ENCODE data around the gene FSIP1. TPM values are rescaled to one million over a fixed set of nuclear protein-coding genes. Genes with fewer than 3 reads are reported as not detected.

The FSIP1 gene
- total RNA-seq, 1 donor from 2014 or later: 2.5 TPM

DNA sequence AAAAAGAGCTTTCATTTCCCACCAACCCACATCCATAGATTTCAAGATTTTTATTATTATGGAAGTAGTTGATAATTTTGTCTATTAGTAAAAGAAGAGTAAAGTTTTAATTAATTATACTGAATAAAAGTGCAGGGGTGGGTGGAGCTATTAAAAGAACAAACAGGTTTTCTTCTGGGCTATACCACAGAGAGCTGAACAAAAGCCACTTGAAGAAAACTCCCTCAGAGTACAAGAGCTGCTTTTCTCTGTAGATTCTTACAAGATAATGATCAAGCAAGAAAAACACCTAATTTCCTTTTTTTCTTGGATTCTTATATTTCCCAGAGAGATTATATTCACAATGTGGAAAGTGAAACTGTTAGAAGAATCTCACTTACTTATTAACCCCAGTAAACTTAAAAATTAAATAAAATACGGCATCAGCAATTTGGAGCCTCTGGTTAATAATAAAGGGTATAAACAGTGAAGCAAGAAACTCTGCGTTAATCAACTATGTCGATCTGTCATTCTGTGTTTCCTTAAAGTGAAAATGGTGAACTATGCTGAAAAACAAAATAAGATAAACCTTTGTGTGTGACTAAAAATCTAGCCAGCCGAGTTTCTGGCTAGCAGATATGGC, 116.9 kb downstream of the FSIP1 start:
- Mint-ChIP-seq H3K27ac (peak overlapping the region; percentile 90), H3K9me3 (peaks cover 3% of the 10 kb centered on the region), H3K27me3 (ENCODE audit: insufficient read depth, low read depth) (peaks cover 6% of the 10 kb centered on the region), H3K4me3 (no peak overlapping the region), H3K4me1 (peaks cover 48% of the 10 kb centered on the region), H3K36me3 (peaks cover 1% of the 10 kb centered on the region)
- Histone ChIP-seq H3K79me2 (ENCODE audit: low read depth) (no peaks in the 10 kb centered on the region), H3K27me3 (no peaks in the 10 kb centered on the region), H3K27ac (no peak overlapping the region), H3K4me3 (no peak overlapping the region), H3K4me2 (peak overlapping the region; percentile 39), H3K4me1 (peaks cover 46% of the 10 kb centered on the region), H2AFZ (replicated peaks) (no peak overlapping the region), H3F3A (ENCODE audit: low read depth) (peaks cover 36% of the 10 kb centered on the region), H3K9ac (no peak overlapping the region), H4K20me1 (ENCODE audit: low read depth) (no peaks in the 10 kb centered on the region), H3K36me3 (no peaks in the 10 kb centered on the region), H3K9me3 (ENCODE audit: low read depth) (no peaks in the 10 kb centered on the region)
- TF ChIP-seq, protein P1, sequence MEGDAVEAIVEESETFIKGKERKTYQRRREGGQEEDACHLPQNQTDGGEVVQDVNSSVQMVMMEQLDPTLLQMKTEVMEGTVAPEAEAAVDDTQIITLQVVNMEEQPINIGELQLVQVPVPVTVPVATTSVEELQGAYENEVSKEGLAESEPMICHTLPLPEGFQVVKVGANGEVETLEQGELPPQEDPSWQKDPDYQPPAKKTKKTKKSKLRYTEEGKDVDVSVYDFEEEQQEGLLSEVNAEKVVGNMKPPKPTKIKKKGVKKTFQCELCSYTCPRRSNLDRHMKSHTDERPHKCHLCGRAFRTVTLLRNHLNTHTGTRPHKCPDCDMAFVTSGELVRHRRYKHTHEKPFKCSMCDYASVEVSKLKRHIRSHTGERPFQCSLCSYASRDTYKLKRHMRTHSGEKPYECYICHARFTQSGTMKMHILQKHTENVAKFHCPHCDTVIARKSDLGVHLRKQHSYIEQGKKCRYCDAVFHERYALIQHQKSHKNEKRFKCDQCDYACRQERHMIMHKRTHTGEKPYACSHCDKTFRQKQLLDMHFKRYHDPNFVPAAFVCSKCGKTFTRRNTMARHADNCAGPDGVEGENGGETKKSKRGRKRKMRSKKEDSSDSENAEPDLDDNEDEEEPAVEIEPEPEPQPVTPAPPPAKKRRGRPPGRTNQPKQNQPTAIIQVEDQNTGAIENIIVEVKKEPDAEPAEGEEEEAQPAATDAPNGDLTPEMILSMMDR (IDR thresholded peaks at IDR 0.05): no peak
- TF ChIP-seq EZH2 (IDR thresholded peaks at IDR 0.05): no peak
- TF ChIP-seq EZH2phosphoT487 (IDR thresholded peaks at IDR 0.05): no peak
- DNase-seq (ENCODE audit: low spot score): no peak

- DNase-seq (ENCODE audit: low spot score): no peak
- H3K36me3 ChIP-seq: no peaks in the 10 kb centered on the region
- H3K4me3 ChIP-seq: no peak overlapping the region
- no peaks in the 10 kb centered on the region for H3K27me3 ChIP-seq
- Mint-ChIP-seq H3K36me3 (peaks cover 3% of the 10 kb centered on the region), H3K4me1 (peaks cover 48% of the 10 kb centered on the region), H3K4me3 (no peak overlapping the region), H3K9me3 (peaks cover 8% of the 10 kb centered on the region), H3K27ac (no peak overlapping the region), H3K27me3 (ENCODE audit: insufficient read depth, low read depth) (peaks cover 6% of the 10 kb centered on the region)
- no peak for TF ChIP-seq EZH2 (IDR thresholded peaks at IDR 0.05)
- TF ChIP-seq, protein P1 (IDR thresholded peaks at IDR 0.05): no peak
- TF ChIP-seq EZH2phosphoT487 (IDR thresholded peaks at IDR 0.05): no peak
- H3K4me1 ChIP-seq: peaks cover 46% of the 10 kb centered on the region
- peaks cover 36% of the 10 kb centered on the region for H3F3A ChIP-seq (ENCODE audit: low read depth)
- no peaks in the 10 kb centered on the region for H3K9me3 ChIP-seq (ENCODE audit: low read depth)
- no peaks in the 10 kb centered on the region for H3K79me2 ChIP-seq (ENCODE audit: low read depth)
- H4K20me1 ChIP-seq (ENCODE audit: low read depth): no peaks in the 10 kb centered on the region
- H2AFZ ChIP-seq (replicated peaks): no peak overlapping the region
- H3K4me2 ChIP-seq: no peak overlapping the region
- no peak overlapping the region for H3K27ac ChIP-seq
- no peak overlapping the region for H3K9ac ChIP-seq
Measured at GRCh38 chr15:39663704-39664250, 118.9 kb downstream of the FSIP1 start.

DNA sequence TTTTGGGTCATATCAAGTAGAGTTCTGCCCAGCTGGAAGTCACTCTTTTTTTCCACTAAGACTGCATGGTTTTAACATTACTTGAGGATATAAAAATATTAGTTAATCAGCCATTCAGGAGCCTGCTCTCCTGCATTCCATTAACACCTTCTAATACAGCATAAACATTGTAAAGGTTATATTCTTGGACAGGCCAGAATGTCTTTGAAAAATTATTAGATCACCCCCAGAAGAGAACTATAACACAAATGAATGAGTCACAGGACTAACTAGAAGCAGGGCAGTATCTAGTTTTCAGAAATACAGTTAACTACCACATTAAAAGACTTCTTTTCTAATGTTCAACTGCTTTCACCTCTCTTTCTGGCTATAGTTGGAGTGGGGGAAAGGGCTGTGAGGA, 120.9 kb downstream of the FSIP1 start:
- H3K4me1 Mint-ChIP-seq: peaks cover 30% of the 10 kb centered on the region
- TF ChIP-seq EZH2phosphoT487 (IDR thresholded peaks at IDR 0.05): no peak
- TF ChIP-seq, protein P1 (IDR thresholded peaks at IDR 0.05): no peak
- no peak for TF ChIP-seq EZH2 (IDR thresholded peaks at IDR 0.05)
- no peaks in the 10 kb centered on the region for H3K9me3 ChIP-seq (ENCODE audit: low read depth)
- peaks cover 4% of the 10 kb centered on the region for H3K27me3 Mint-ChIP-seq (ENCODE audit: insufficient read depth, low read depth)
- H3K9me3 Mint-ChIP-seq: peaks cover 8% of the 10 kb centered on the region
- no peak overlapping the region for H3K27ac Mint-ChIP-seq
- H3K27me3 ChIP-seq: no peaks in the 10 kb centered on the region
- H3K4me1 ChIP-seq: peaks cover 36% of the 10 kb centered on the region
- no peak for DNase-seq (ENCODE audit: low spot score)
- no peaks in the 10 kb centered on the region for H3K79me2 ChIP-seq (ENCODE audit: low read depth)
- no peak overlapping the region for H2AFZ ChIP-seq (replicated peaks)
- no peaks in the 10 kb centered on the region for H3K36me3 ChIP-seq
- H3K4me2 ChIP-seq: no peak overlapping the region
- no peak overlapping the region for H3K4me3 Mint-ChIP-seq
- H3K9ac ChIP-seq: no peak overlapping the region
- no peak overlapping the region for H3K27ac ChIP-seq
- H3K36me3 Mint-ChIP-seq: peaks cover 6% of the 10 kb centered on the region
- no peak overlapping the region for H3K4me3 ChIP-seq
- H4K20me1 ChIP-seq (ENCODE audit: low read depth): no peaks in the 10 kb centered on the region
- H3F3A ChIP-seq (ENCODE audit: low read depth): peaks cover 17% of the 10 kb centered on the region

Measured in neural progenitor cell (in vitro differentiated cells).